GM23248 (cell line): ENCODE measurements around the gene FGD5. TPM values are rescaled to one million over a fixed set of nuclear protein-coding genes. Genes with fewer than 3 reads are reported as not detected.

Experiments
- DNase-seq: peaks from one replicate; pipeline ENCODE4 v3.0.0-alpha.2; 2015
- H2AFZ ChIP-seq: fragments of 200-600 bp; sonication (generic); 2 replicates; pipeline ENCODE4 v1.6.1; 2016; ENCODE audit warnings: antibody characterized with exemption
- H3F3A ChIP-seq: fragments of 200-600 bp; sonication (generic); 2 replicates; pipeline ENCODE4 v1.6.1; 2016; ENCODE audit warnings: mild to moderate bottlenecking, antibody characterized with exemption, mixed run types; ENCODE audit not compliant: insufficient read depth
- H3K27ac ChIP-seq: fragments of 200-600 bp; sonication (generic); 2 replicates; pipeline ENCODE4 v1.5.1; 2016; ENCODE audit warnings: mild to moderate bottlenecking
- H3K27me3 ChIP-seq: fragments of 200-600 bp; sonication (generic); replicated peaks from 2 replicates; pipeline ENCODE4 v1.6.1; 2016; ENCODE audit warnings: mild to moderate bottlenecking; ENCODE audit not compliant: insufficient read depth
- H3K36me3 ChIP-seq: fragments of 200-600 bp; sonication (generic); 2 replicates; pipeline ENCODE4 v1.6.1; 2016; ENCODE audit warnings: low read depth, mild to moderate bottlenecking
- H3K4me1 ChIP-seq: fragments of 200-600 bp; sonication (generic); 2 replicates; pipeline ENCODE4 v1.6.1; 2016; ENCODE audit warnings: mild to moderate bottlenecking; ENCODE audit not compliant: insufficient read depth
- H3K4me2 ChIP-seq: fragments of 200-600 bp; sonication (generic); one replicate; pipeline ENCODE4 v1.6.1; 2016; ENCODE audit warnings: mild to moderate bottlenecking; ENCODE audit not compliant: unreplicated experiment
- H3K4me3 ChIP-seq: fragments of 200-600 bp; sonication (generic); 2 replicates; pipeline ENCODE4 v1.5.1; 2016; ENCODE audit warnings: mild to moderate bottlenecking
- H3K79me2 ChIP-seq: fragments of 200-600 bp; sonication (generic); 2 replicates; pipeline ENCODE4 v1.6.1; 2016; ENCODE audit warnings: mild to moderate bottlenecking; ENCODE audit not compliant: insufficient read depth
- H3K9ac ChIP-seq: fragments of 200-600 bp; sonication (generic); 2 replicates; pipeline ENCODE4 v1.6.1; 2016; ENCODE audit warnings: mild to moderate bottlenecking
- H3K9me2 ChIP-seq: fragments of 200-600 bp; sonication (generic); 2 replicates; pipeline ENCODE4 v1.6.1; 2016; ENCODE audit warnings: mixed run types, mild to moderate bottlenecking, moderate library complexity; ENCODE audit not compliant: insufficient read depth
- H3K9me3 ChIP-seq: fragments of 200-600 bp; sonication (generic); one replicate; pipeline ENCODE4 v1.6.1; 2017; ENCODE audit warnings: low read depth
- H4K20me1 ChIP-seq: fragments of 200-600 bp; sonication (generic); 2 replicates; pipeline ENCODE4 v1.6.0; 2016; ENCODE audit not compliant: insufficient read depth
- EZH2 ChIP-seq: fragments of 200-600 bp; sonication (generic); IDR thresholded peaks from 2 replicates; pipeline ENCODE4 v1.6.1; 2018; ENCODE audit warnings: antibody characterized with exemption, mild to moderate bottlenecking; ENCODE audit not compliant: insufficient read depth, poor library complexity, severe bottlenecking
- EZH2phosphoT487 ChIP-seq: fragments of 200-600 bp; sonication (generic); IDR thresholded peaks from 2 replicates; pipeline ENCODE4 v1.6.1; 2018; ENCODE audit warnings: antibody characterized with exemption, moderate library complexity, mild to moderate bottlenecking, low read depth; ENCODE audit not compliant: insufficient read depth
- WGBS, 2 experiments: methylation state at CpG; one replicate each; pipeline ENCODE4 v1.1.6; 2015 to 2017; ENCODE audit warnings: low lambda C conversion rate in 2 of 2, low coverage in 1 of 2; ENCODE audit errors: missing lambda C conversion rate in 2 of 2; 5-methylcytosine and 5-hydroxymethylcytosine counted together
- in situ Hi-C: fragments of 300-500 bp; cut with MboI; formaldehyde crosslinking; loops from 2 replicates; pipeline ENCODE4 v1.15.0; 2020
- polyA plus RNA-seq: library from polyadenylated mRNA; unstranded; fragments of >200 nt; fragmentation: Nextera tagmentation; extraction: Ambion mirVana; gene quantifications from 2 replicates; pipeline ENCODE4 v1.2.1, GENCODE V29; 2016
- total RNA-seq: library from RNA; depleted of rRNA; stranded (reverse); fragments of >200 nt; shearing (Covaris generic); gene quantifications from 2 replicates; pipeline ENCODE4 v1.2.3, GENCODE V29; 2014; rRNA removed

The FGD5 gene
- total and polyA plus RNA-seq, 2 experiments from 2014 or later = not detected

DNA sequence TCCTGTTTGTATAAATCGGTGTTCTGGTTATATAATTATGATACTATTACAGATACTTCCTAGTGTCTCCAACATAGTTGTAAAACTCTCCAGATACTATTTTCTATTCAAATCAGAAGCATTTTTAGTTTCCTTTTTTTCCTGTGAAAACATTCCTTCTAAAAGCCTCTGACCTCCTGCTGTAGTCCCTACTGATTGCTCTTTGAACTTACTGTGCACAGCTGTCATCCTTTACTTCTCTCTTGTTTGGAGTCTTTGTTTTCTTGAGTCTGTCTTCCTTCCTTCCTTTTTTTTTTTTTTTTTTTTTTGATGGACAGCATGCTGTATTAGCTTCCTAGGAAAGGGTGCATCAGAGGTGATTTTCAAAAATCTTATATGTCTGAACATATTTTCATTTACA is 157.6 kb downstream of the FGD5 start:
- Histone ChIP-seq H4K20me1 (no peaks in the 10 kb centered on the region), H3K79me2 (peaks cover 97% of the 10 kb centered on the region)
- 94 to 96% methylated on average over 1 of the region's 1 CpG for WGBS, 2 experiments

DNA sequence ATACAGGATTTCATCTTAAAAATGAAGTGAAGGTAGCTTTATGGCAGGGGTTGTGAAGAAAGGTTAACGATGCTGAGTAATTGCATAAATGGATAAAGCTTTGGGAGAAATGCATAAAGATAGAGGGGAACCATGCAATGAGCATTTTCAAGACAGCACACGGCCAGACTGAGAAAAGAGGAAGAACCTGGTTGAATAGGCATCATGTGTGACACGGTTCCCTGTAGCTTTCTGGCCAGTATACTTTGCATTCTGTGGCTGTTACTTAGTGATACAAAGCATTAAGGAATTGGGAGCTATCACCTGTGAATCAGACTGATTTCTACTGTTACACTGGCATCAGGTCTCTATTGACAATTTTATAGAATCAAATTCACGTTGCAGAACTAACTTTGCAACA is 161.9 kb downstream of the FGD5 start:
- Histone ChIP-seq H3K79me2 (peaks cover 93% of the 10 kb centered on the region), H3K27me3 (no peaks in the 10 kb centered on the region), H2AFZ (no peak overlapping the region), H3K9me2 (no peaks in the 10 kb centered on the region), H3K9ac (no peak overlapping the region), H3K4me1 (no peaks in the 10 kb centered on the region), H3K36me3 (no peaks in the 10 kb centered on the region), H3K4me3 (no peak overlapping the region), H4K20me1 (no peaks in the 10 kb centered on the region), H3K4me2 (no peak overlapping the region), H3K27ac (no peak overlapping the region), H3K9me3 (no peaks in the 10 kb centered on the region), H3F3A (no peaks in the 10 kb centered on the region)
- TF ChIP-seq EZH2phosphoT487 = no peak
- TF ChIP-seq EZH2 = no peak
- 93 to 97% methylated on average over 4 of the region's 4 CpGs for WGBS, 2 experiments
- no peak for DNase-seq
- in situ Hi-C loops = no loop called here

More for the DNA sequence above, 157.6 kb downstream of the FGD5 start:
- no peak for DNase-seq
- Histone ChIP-seq H3K27ac (no peak overlapping the region), H3K9me3 (no peaks in the 10 kb centered on the region), H3K4me3 (no peak overlapping the region), H3K27me3 (no peaks in the 10 kb centered on the region), H3K4me1 (no peaks in the 10 kb centered on the region), H3K9me2 (no peaks in the 10 kb centered on the region), H2AFZ (no peak overlapping the region), H3F3A (no peaks in the 10 kb centered on the region), H3K36me3 (no peaks in the 10 kb centered on the region), H3K9ac (no peak overlapping the region), H3K4me2 (no peak overlapping the region)
- TF ChIP-seq EZH2 (no peak), EZH2phosphoT487 (no peak)
- in situ Hi-C loops = no loop called here

Other genes with a start within 250 kb of the FGD5 start
- gene CCDC174, start 167.2 kb upstream of the FGD5 start, total RNA-seq = 8.4 and 13.0 TPM in 2 replicates
- gene CCDC174, start 167.2 kb upstream of the FGD5 start, polyA plus RNA-seq = 21.9 and 22.1 TPM in 2 replicates
- gene C3orf20, start 143.8 kb upstream of the FGD5 start, total RNA-seq = not detected in 2 replicates
- not detected in 2 replicates for gene C3orf20, start 143.8 kb upstream of the FGD5 start, polyA plus RNA-seq
- gene NR2C2, start 128.6 kb downstream of the FGD5 start, total RNA-seq = 22.5 and 27.5 TPM in 2 replicates
- 7.1 and 9.6 TPM in 2 replicates for gene NR2C2, start 128.6 kb downstream of the FGD5 start, polyA plus RNA-seq
- 7.0 and 27.2 TPM in 2 replicates for gene MRPS25, start 246.4 kb downstream of the FGD5 start, total RNA-seq
- gene MRPS25, start 246.4 kb downstream of the FGD5 start, polyA plus RNA-seq = 41.7 and 41.8 TPM in 2 replicates